Prostate gland (tissue), 2 donors: ENCODE results near the gene SSPN. TPM values are rescaled to one million over a fixed set of nuclear protein-coding genes. Genes with fewer than 3 reads are reported as not detected.

Experiments used
- DNase-seq: peaks from one replicate; pipeline ENCODE4 v3.0.0-alpha.2; 2019; ENCODE audit warnings: low spot score
- H3K27ac ChIP-seq, 2 donors: fragments of 200-600 bp; sonication (generic); 2 replicates each; pipeline ENCODE4 v1.5.1; 2017 to 2019
- H3K27me3 ChIP-seq: fragments of 200-600 bp; sonication (generic); replicated peaks from 2 replicates; pipeline ENCODE4 v1.5.1; 2019; ENCODE audit not compliant: insufficient read depth
- H3K36me3 ChIP-seq, 2 donors: fragments of 200-600 bp; sonication (generic); 1 replicate in 1 of 2; 2 replicates in 1 of 2; pipeline versions ENCODE4 v1.5.1 to v1.8.1; 2017 to 2019
- H3K4me1 ChIP-seq: fragments of 200-600 bp; sonication (generic); replicated peaks from 2 replicates; pipeline ENCODE4 v1.5.1; 2019
- H3K4me3 ChIP-seq, 2 donors: fragments of 200-600 bp; sonication (generic); 2 replicates each; pipeline ENCODE4 v1.5.1; 2017 to 2019
- H3K9me3 ChIP-seq: fragments of 200-600 bp; sonication (generic); 2 replicates; pipeline ENCODE4 v1.5.1; 2017
- POLR2A ChIP-seq: fragments of 450-650 bp; IDR thresholded peaks from one replicate; pipeline ENCODE4 v1.6.1; 2016; ENCODE audit warnings: antibody characterized with exemption, mild to moderate bottlenecking
- POLR2AphosphoS5 ChIP-seq: sonication (generic); formaldehyde crosslinking; IDR thresholded peaks from one replicate; pipeline ENCODE4 v1.6.1; 2017; ENCODE audit warnings: antibody characterized with exemption
- WGBS: methylation state at CpG from one replicate; pipeline ENCODE4 v1.1.5; 2018; 5-methylcytosine and 5-hydroxymethylcytosine counted together
- intact Hi-C: fragments of 100-400 bp; cut with DNase I; formaldehyde crosslinking; loops from one replicate; pipeline ENCODE4 v1.14.2; 2022
- total RNA-seq, 2 donors: library from RNA; depleted of rRNA; stranded (reverse); fragments of >200 nt; gene quantifications; one replicate each; pipeline ENCODE4 v1.1.0, GENCODE V29; 2016
- TF ChIP-seq, protein P1 (sequence below), 4 experiments: fragments of 200-600 bp in 2 of 4; fragments of 450-650 bp in 2 of 4; sonication (generic) in 2 of 4; IDR thresholded peaks; 1 replicate in 3 of 4; 2 replicates in 1 of 4; pipeline ENCODE4 v1.5.1; 2016 to 2019; ENCODE audit warnings: antibody characterized with exemption in 4 of 4, mild to moderate bottlenecking in 2 of 4, moderate library complexity in 2 of 4

Gene SSPN
- total RNA-seq, 2 donors from 2014 or later, result 17.0 to 29.5 TPM

DNA sequence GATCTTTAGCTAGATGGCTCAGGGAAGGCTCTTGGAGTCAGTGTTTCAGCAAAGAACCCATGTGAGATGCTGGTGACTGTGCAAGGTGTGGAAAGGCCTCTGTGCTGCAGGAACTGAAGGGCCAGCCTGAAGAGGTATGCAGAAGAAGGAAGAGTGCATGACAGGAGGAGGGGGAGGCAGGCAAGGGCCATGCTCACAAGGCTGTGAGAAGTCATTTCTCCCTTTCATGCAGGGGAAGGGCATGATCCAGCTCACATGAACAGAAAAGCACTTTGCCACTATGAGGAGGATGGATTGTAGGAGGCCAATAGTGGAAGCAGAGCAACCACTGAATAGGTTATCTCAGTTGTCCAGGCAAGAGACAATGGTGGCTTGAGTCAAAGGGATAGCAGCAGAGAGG lies 83.7 kb downstream of the SSPN start:
- TF ChIP-seq, protein P1, sequence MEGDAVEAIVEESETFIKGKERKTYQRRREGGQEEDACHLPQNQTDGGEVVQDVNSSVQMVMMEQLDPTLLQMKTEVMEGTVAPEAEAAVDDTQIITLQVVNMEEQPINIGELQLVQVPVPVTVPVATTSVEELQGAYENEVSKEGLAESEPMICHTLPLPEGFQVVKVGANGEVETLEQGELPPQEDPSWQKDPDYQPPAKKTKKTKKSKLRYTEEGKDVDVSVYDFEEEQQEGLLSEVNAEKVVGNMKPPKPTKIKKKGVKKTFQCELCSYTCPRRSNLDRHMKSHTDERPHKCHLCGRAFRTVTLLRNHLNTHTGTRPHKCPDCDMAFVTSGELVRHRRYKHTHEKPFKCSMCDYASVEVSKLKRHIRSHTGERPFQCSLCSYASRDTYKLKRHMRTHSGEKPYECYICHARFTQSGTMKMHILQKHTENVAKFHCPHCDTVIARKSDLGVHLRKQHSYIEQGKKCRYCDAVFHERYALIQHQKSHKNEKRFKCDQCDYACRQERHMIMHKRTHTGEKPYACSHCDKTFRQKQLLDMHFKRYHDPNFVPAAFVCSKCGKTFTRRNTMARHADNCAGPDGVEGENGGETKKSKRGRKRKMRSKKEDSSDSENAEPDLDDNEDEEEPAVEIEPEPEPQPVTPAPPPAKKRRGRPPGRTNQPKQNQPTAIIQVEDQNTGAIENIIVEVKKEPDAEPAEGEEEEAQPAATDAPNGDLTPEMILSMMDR (IDR thresholded peaks at IDR 0.05), result no peak
- TF ChIP-seq POLR2A, result no peak
- no peak for TF ChIP-seq POLR2AphosphoS5
- H3K36me3 ChIP-seq, result no peaks in the 10 kb centered on the region
- H3K4me1 ChIP-seq, result peaks cover 4% of the 10 kb centered on the region
- intact Hi-C loops, result no loop called here
- no peak for DNase-seq
- no peak overlapping the region for H3K4me3 ChIP-seq
- H3K27me3 ChIP-seq, result no peaks in the 10 kb centered on the region
- no peak overlapping the region for H3K27ac ChIP-seq
- no peaks in the 10 kb centered on the region for H3K9me3 ChIP-seq

DNA sequence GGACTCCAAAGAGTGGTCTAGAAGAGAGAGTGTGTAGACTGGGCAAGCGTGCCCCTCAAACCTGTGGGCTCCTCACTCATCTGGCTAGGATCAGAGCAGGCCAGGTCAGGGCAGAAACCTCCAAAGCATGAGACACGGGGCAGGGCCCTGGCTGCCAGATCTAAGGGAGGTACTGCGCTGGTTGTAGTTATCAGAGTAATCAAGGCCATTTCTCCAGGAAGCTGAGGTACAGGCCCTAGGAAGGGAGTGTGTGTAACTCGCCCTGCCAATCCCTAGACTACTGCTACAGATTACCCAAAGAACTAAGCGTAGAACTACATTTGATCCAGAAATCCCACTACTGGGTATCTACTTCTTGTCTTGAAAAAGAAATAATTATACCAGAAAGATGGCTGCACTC lies 84.5 kb downstream of the SSPN start:
- H3K4me3 ChIP-seq, result no peak overlapping the region
- H3K27ac ChIP-seq, result no peak overlapping the region
- H3K27me3 ChIP-seq, result no peaks in the 10 kb centered on the region
- H3K4me1 ChIP-seq, result no peaks in the 10 kb centered on the region
- WGBS, result 84% methylated on average over 5 of the region's 5 CpGs
- TF ChIP-seq, protein P1 (IDR thresholded peaks at IDR 0.05), result no peak
- TF ChIP-seq POLR2A, result no peak
- no peak for TF ChIP-seq POLR2AphosphoS5
- DNase-seq, result no peak
- H3K9me3 ChIP-seq, result no peaks in the 10 kb centered on the region
- intact Hi-C loops, result no loop called here
- no peaks in the 10 kb centered on the region for H3K36me3 ChIP-seq

DNA sequence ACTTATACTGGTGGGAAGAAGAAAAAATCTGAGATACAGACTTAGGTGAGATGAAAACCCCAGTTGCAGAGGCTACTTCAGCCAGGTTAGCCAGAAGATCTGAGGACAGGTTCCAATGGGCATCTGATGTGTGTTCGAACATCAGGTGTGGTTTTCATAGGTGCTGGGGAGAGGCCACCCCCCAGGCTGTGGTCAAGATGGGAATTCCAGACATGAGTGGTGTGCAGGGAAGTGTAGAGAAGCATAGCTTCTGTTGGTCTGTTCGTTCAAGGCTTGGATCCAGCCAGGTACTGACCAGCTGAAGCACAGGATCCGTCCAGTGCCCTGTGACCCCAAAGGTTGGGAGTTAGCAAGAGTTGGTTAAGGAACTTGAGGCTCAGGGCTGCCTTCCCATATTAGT lies 85.5 kb downstream of the SSPN start:
- H3K4me1 ChIP-seq, result no peaks in the 10 kb centered on the region
- DNase-seq, result no peak
- no peaks in the 10 kb centered on the region for H3K9me3 ChIP-seq
- no peak overlapping the region for H3K27ac ChIP-seq
- 94% methylated on average over 3 of the region's 3 CpGs for WGBS
- intact Hi-C loops, result no loop called here
- H3K4me3 ChIP-seq, result no peak overlapping the region
- H3K27me3 ChIP-seq, result no peaks in the 10 kb centered on the region
- H3K36me3 ChIP-seq, result no peaks in the 10 kb centered on the region
- TF ChIP-seq, protein P1 (IDR thresholded peaks at IDR 0.05), result no peak
- no peak for TF ChIP-seq POLR2A
- TF ChIP-seq POLR2AphosphoS5, result no peak

DNA sequence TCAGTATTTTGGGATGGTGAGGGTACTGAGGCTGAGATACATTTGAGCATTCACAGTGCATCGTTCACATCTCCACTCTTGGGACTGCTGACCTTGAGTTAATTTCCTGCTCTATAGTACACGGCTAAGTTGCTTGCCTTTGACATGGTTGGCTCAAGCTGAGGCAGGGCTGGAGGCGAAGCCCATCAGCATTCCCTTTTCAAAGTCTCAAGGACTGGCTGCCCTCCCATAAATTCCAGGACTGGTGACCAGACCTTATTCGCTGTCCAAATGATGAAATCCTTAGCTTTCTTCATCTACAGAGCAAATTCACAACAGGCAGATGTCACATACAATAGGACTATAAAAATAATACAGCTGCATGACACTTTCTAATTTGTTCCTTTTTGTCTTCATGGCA lies 85.9 kb downstream of the SSPN start:
- 85% methylated on average over 4 of the region's 4 CpGs for WGBS
- TF ChIP-seq POLR2AphosphoS5 (no peak), POLR2A (no peak)
- TF ChIP-seq, protein P1 (IDR thresholded peaks at IDR 0.05), result no peak
- no peak for DNase-seq
- no peak overlapping the region for H3K27ac ChIP-seq
- H3K4me1 ChIP-seq, result no peaks in the 10 kb centered on the region
- no peaks in the 10 kb centered on the region for H3K36me3 ChIP-seq
- H3K9me3 ChIP-seq, result no peaks in the 10 kb centered on the region
- H3K27me3 ChIP-seq, result no peaks in the 10 kb centered on the region
- H3K4me3 ChIP-seq, result no peak overlapping the region
- intact Hi-C loops, result no loop called here

DNA sequence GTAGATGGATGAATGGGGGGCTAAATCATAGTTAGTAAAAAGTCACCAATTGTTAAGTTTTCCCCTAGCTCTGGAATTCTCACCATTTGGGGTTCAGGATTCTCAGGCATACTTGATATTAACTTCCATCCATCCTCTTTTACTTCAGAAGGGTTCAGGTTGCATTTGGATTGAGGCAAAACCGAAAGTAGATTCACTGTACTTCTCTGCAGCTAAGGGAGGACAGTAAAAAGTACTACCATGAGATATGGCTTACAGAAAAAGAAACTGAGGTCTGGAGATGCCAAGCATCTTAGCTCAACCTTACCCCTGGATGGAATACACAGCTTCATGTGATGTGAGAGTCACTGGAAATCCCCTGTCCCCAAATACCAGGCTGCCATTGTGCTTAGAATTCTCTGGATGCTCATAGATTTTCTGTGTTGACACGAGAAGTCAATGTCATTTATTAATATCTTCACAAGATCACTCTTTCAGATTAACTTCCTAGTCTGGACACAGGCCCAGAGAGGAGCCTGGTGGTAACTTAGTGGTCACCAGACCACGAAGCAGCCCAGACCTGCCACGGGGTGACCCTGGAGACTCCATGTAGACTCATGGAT lies 87.1 kb downstream of the SSPN start:
- no peak for TF ChIP-seq POLR2AphosphoS5
- no peak for TF ChIP-seq POLR2A
- TF ChIP-seq, protein P1 (IDR thresholded peaks at IDR 0.05), result no peak
- Histone ChIP-seq H3K36me3 (no peaks in the 10 kb centered on the region), H3K4me1 (no peaks in the 10 kb centered on the region), H3K4me3 (no peak overlapping the region), H3K9me3 (no peaks in the 10 kb centered on the region), H3K27ac (no peak overlapping the region), H3K27me3 (no peaks in the 10 kb centered on the region)
- intact Hi-C loops, result no loop called here
- WGBS, result 88% methylated on average over 4 of the region's 4 CpGs
- DNase-seq, result no peak
